Gastrocnemius medialis (tissue), 4 donors: Measurements from ENCODE around the gene UBE2V1. TPM values are rescaled to one million over a fixed set of nuclear protein-coding genes. Genes with fewer than 3 reads are reported as not detected.
A peak's percentile ranks its signal among the peaks of the same experiment; 100 is the strongest.

ENCODE experiments used
- ATAC-seq, 2 donors: fragments of 150-250 bp; one replicate each; pipeline ENCODE4 v1.9.1; 2016
- DNase-seq, 2 donors: peaks; one replicate each; pipeline ENCODE4 v3.0.0-alpha.2; 2019
- H3K27ac ChIP-seq, 4 donors: fragments of 200-600 bp; sonication (generic); 1 replicate in 1 of 4; 2 replicates in 3 of 4; pipeline ENCODE4 v1.5.1; 2016 to 2018; ENCODE audit warnings: mild to moderate bottlenecking in 2 of 4, moderate library complexity in 1 of 4
- H3K27me3 ChIP-seq, 3 donors: fragments of 200-600 bp; sonication (generic) in 2 of 3; 1 replicate in 1 of 3; 2 replicates in 2 of 3; pipeline versions ENCODE4 v1.5.1 to v1.6.0; 2016 to 2019; ENCODE audit warnings: mild to moderate bottlenecking in 1 of 3, moderate library complexity in 1 of 3
- H3K36me3 ChIP-seq, 2 donors: fragments of 200-600 bp; sonication (generic) in 1 of 2; one replicate each; pipeline ENCODE4 v1.5.1; 2017 to 2018
- H3K4me1 ChIP-seq, 2 donors: fragments of 200-600 bp; sonication (generic) in 1 of 2; one replicate each; pipeline ENCODE4 v1.5.1; 2016 to 2017; ENCODE audit warnings: mild to moderate bottlenecking in 2 of 2
- H3K4me3 ChIP-seq, 4 donors: fragments of 200-600 bp; sonication (generic) in 3 of 4; 1 replicate in 1 of 4; 2 replicates in 3 of 4; pipeline ENCODE4 v1.5.1; 2016 to 2019; ENCODE audit warnings: mild to moderate bottlenecking in 2 of 4
- H3K9me3 ChIP-seq, 3 donors: fragments of 200-600 bp; sonication (generic) in 2 of 3; 1 replicate in 1 of 3; 2 replicates in 2 of 3; pipeline ENCODE4 v1.5.1; 2016 to 2019
- POLR2A ChIP-seq, 2 donors: fragments of 450-650 bp; IDR thresholded peaks; one replicate each; pipeline ENCODE4 v1.6.1; 2017; ENCODE audit warnings: antibody characterized with exemption in 2 of 2, mild to moderate bottlenecking in 2 of 2, moderate library complexity in 2 of 2
- in situ Hi-C, 4 donors: fragments of 200-750 bp; cut with MboI; loops; one replicate each; pipeline versions ENCODE4 v1.15.0 to v1.8.0; 2017; ENCODE audit warnings: low sequenced_read_pairs in 4 of 4
- intact Hi-C: fragments of 100-400 bp; cut with DNase I; formaldehyde crosslinking; loops from one replicate; pipeline ENCODE4 v1.15.1; 2023; ENCODE audit warnings: low total_unique reads
- total RNA-seq, 4 donors: library from RNA; depleted of rRNA; stranded (reverse); fragments of >200 nt; gene quantifications; one replicate each; pipeline versions ENCODE4 v1.1.0 to v1.2.3, GENCODE V29; 2016
- TF ChIP-seq, protein P1 (sequence below), 5 experiments: fragments of 450-650 bp in 3 of 5; fragments of 200-600 bp in 2 of 5; sonication (generic) in 2 of 5; IDR thresholded peaks in 4 of 5; conservative IDR thresholded peaks in 1 of 5; 1 replicate in 4 of 5; 2 replicates in 1 of 5; pipeline ENCODE4 v1.5.1; 2016 to 2019; ENCODE audit warnings: antibody characterized with exemption in 5 of 5, mild to moderate bottlenecking in 3 of 5, moderate library complexity in 3 of 5

Gene UBE2V1
- total RNA-seq, 4 donors from 2014 or later = 37.6 to 58.5 (median 46.9) TPM

DNA sequence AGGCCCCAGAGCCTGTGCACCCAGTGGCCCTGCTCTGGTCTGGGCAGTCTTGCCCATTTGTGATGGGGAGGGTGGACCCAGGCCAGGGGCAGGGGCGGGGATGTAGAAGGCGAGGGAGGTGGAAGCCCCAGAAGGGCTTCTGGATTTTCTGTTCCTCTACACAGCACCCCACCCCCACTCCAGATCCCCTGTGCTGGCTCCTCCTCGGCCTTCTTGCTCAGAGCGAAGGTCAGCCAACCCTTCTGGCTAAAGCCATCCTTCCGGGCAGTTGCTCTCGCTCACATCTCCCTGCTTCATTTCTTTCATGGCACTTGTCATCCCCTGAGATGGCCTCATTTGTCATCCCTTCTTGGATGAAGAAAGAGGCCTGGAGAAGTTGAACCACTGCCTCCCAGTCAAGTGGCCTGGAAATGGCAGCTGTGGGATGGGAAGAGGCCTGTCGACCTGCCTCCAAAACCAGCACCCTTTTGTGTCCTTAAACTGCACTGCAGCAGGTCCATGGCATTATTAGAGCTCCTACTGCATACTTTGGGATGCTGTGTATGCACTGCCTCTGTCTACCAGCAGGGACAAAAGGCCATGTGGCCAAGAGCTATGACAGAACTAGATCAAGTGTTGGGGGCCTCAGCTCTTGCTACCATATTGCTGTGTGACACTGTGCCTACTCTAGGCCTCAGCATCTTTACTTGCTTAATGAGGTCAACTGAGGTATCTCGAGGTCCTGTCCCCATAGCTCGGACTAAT, 20.7 kb upstream of the UBE2V1 start:
- Histone ChIP-seq H3K9me3 (no peaks in the 10 kb centered on the region), H3K27me3 (no peaks in the 10 kb centered on the region), H3K4me3 (no peak overlapping the region), H3K4me1 (peaks cover 62 to 95% of the 10 kb centered on the region in 2 donors), H3K27ac (peak overlapping the region; percentile 85 to 96 (median 90)), H3K36me3 (peaks cover 0 to 13% of the 10 kb centered on the region in 2 donors)
- in situ Hi-C loops (no loop called here), intact Hi-C loops (no loop called here)
- ATAC-seq (peak; percentile 43 to 61), DNase-seq (peak; percentile 75 to 93)
- TF ChIP-seq POLR2A (IDR thresholded peaks at IDR 0.05) = no peak
- TF ChIP-seq, protein P1, sequence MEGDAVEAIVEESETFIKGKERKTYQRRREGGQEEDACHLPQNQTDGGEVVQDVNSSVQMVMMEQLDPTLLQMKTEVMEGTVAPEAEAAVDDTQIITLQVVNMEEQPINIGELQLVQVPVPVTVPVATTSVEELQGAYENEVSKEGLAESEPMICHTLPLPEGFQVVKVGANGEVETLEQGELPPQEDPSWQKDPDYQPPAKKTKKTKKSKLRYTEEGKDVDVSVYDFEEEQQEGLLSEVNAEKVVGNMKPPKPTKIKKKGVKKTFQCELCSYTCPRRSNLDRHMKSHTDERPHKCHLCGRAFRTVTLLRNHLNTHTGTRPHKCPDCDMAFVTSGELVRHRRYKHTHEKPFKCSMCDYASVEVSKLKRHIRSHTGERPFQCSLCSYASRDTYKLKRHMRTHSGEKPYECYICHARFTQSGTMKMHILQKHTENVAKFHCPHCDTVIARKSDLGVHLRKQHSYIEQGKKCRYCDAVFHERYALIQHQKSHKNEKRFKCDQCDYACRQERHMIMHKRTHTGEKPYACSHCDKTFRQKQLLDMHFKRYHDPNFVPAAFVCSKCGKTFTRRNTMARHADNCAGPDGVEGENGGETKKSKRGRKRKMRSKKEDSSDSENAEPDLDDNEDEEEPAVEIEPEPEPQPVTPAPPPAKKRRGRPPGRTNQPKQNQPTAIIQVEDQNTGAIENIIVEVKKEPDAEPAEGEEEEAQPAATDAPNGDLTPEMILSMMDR (IDR thresholded peaks at IDR 0.05 in 4 of 5, conservative IDR thresholded peaks at IDR 0.05 in 1 of 5) = peak in 1 of 5 experiments; percentile 44

DNA sequence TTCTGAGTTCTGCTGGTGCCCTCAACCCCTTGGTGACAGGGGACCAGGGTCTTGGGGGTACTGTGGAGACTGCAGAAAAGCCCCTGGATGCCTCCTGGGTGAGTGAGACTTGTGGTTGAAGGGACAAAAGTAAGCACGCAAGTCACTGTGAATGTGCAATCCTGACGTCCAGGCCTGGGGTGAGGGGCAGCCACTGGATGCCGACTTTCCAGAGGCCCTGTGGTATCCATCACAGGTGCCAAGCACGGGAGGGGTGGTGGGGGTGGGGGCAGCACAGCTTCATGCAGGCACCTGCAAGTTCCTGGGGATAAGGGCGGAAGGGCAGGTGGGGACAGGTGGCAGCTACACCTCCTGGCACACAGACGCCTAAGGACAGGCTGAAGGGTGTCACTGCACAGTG, 20.1 kb upstream of the UBE2V1 start:
- TF ChIP-seq, protein P1 (IDR thresholded peaks at IDR 0.05 in 4 of 5, conservative IDR thresholded peaks at IDR 0.05 in 1 of 5) = no peak
- no peak for TF ChIP-seq POLR2A (IDR thresholded peaks at IDR 0.05)
- Histone ChIP-seq H3K27me3 (no peaks in the 10 kb centered on the region), H3K27ac (peak overlapping the region; percentile 85 to 96 (median 90)), H3K9me3 (no peaks in the 10 kb centered on the region), H3K36me3 (peaks cover 0 to 14% of the 10 kb centered on the region in 2 donors), H3K4me3 (no peak overlapping the region), H3K4me1 (peaks cover 61 to 93% of the 10 kb centered on the region in 2 donors)
- peak; percentile 40 to 85 for DNase-seq
- intact Hi-C loops = no loop called here
- in situ Hi-C loops = no loop called here
- peak in 1 of 2 donors; percentile 26 for ATAC-seq

DNA sequence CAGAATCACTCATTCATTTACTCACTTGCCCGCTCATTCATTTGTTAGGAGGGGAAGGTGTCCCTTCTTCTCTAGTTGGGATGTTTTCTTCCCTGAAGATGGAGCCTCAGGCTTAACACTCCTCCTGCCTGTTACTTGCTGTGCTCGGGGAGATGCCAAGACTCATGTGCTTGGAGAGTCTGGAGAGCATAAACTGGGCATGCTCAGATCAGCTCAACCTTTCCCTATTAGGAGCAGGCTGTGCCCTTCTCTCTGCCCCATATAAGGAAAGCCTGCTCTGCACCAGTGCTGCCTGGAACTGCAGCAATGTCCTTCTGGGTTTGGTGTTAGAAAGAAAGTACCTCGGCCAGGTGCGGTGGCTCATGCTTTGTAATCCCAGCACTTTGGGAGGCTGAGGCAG, 18.0 kb upstream of the UBE2V1 start:
- Histone ChIP-seq H3K36me3 (peaks cover 0 to 22% of the 10 kb centered on the region in 2 donors), H3K4me1 (peaks cover 62 to 90% of the 10 kb centered on the region in 2 donors), H3K4me3 (no peak overlapping the region), H3K27me3 (no peaks in the 10 kb centered on the region), H3K27ac (peak overlapping the region; percentile 85 to 96 (median 90)), H3K9me3 (no peaks in the 10 kb centered on the region)
- no peak for TF ChIP-seq POLR2A (IDR thresholded peaks at IDR 0.05)
- TF ChIP-seq, protein P1 (IDR thresholded peaks at IDR 0.05 in 4 of 5, conservative IDR thresholded peaks at IDR 0.05 in 1 of 5) = no peak
- in situ Hi-C loops (no loop called here), intact Hi-C loops (loop anchor here (1.0 kb wide), 1 partner anchor 38 kb away; no protein-coding TSS in a partner anchor)
- DNase-seq (peak; percentile 90 to 94), ATAC-seq (peak; percentile 71 to 80)

DNA sequence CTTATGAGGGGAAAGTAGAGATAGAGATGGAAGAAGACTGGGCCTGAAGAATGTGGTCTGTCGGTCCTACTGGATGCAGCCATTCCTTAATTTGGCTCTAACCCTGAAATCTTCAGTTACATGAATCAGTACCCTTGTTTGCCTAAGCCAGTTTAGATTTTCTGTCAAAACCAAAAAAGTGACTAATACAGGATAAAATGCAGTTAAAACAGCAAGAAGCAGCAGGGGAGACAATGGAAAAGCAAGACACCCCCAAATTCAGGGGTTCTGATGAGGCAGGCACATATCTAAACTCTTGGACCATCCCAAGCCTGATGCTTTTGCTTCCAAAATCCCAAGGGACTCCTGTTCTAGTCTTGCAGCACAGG, 17.4 kb upstream of the UBE2V1 start:
- ATAC-seq = no peak
- DNase-seq = no peak
- Histone ChIP-seq H3K36me3 (peaks cover 0 to 27% of the 10 kb centered on the region in 2 donors), H3K4me3 (no peak overlapping the region), H3K9me3 (no peaks in the 10 kb centered on the region), H3K27me3 (no peaks in the 10 kb centered on the region), H3K4me1 (peaks cover 62 to 84% of the 10 kb centered on the region in 2 donors), H3K27ac (peak overlapping the region; percentile 85 to 96 (median 90))
- intact Hi-C loops = no loop called here
- no peak for TF ChIP-seq POLR2A (IDR thresholded peaks at IDR 0.05)
- in situ Hi-C loops = no loop called here

DNA sequence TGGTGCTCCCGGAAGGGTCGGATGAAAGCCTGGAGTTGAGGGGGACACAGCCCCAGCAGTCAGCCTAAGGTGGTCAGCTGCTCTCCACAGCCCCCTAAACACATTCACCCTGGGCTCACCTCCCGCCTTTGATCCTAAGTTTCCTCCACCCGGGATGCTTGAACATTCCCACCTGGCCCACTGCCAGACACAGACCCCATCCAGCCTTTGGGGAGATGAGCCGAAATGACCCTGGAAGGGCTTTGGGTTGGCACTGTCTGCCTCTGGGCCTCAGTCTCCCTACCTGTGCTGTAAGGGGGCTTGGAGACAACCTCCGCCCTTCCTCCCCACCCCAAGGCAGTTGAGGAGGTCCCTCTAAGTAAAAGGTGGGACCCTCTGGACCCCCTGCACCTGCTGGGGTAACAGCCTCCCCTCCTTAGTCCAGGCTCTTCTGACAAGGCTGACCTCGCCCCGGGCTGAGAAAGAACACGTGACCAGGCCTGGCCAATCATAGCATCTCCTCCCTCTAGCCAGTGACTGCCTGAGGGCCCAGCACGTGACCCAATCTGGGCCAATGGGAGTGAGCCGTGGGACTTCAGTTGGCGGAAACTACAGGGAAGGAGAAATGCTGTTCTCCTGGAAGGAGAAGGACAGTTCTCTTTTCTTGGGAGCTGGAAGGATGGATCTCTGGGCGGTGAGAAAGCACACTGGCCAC, 16.9 kb upstream of the UBE2V1 start:
- H3K9me3 ChIP-seq = no peaks in the 10 kb centered on the region
- no peak for DNase-seq
- peaks cover 0 to 29% of the 10 kb centered on the region in 2 donors for H3K36me3 ChIP-seq
- peaks cover 62 to 82% of the 10 kb centered on the region in 2 donors for H3K4me1 ChIP-seq
- H3K27ac ChIP-seq = peak overlapping the region; percentile 85 to 96 (median 90)
- intact Hi-C loops (no loop called here), in situ Hi-C loops (no loop called here)
- H3K27me3 ChIP-seq = no peaks in the 10 kb centered on the region
- no peak overlapping the region for H3K4me3 ChIP-seq
- no peak for TF ChIP-seq POLR2A (IDR thresholded peaks at IDR 0.05)
- TF ChIP-seq, protein P1 (IDR thresholded peaks at IDR 0.05 in 4 of 5, conservative IDR thresholded peaks at IDR 0.05 in 1 of 5) = no peak
- no peak for ATAC-seq
